ENCODE measurements around the gene CLDN2.

CLDN2 gene

GRCh38 chrX:106952089-106952488, 31.9 kb downstream of the CLDN2 start:
- ChIA-PET CTCF (no interaction called here), POLR2A (no interaction called here)
- DNase-seq (ENCODE audit: extremely low spot score), result no peak
- TF ChIP-seq CTCF (IDR thresholded peaks at IDR 0.05; ENCODE audit: control extremely low read depth, extremely low read depth, low read depth, missing control alignments), result no peak

- ChIA-PET CTCF (no interaction called here), POLR2A (no interaction called here)
- no peak for TF ChIP-seq CTCF (IDR thresholded peaks at IDR 0.05; ENCODE audit: control extremely low read depth, extremely low read depth, low read depth, missing control alignments)
- DNase-seq (ENCODE audit: extremely low spot score), result no peak
These were observed 32.3 kb downstream of the CLDN2 start for GRCh38 chrX:106952538-106952937.

- ChIA-PET CTCF (no interaction called here), POLR2A (no interaction called here)
- TF ChIP-seq CTCF (IDR thresholded peaks at IDR 0.05; ENCODE audit: control extremely low read depth, extremely low read depth, low read depth, missing control alignments), result no peak
- DNase-seq (ENCODE audit: extremely low spot score), result no peak
These were observed 32.8 kb downstream of the CLDN2 start for GRCh38 chrX:106952988-106953387.

GRCh38 chrX:106954041-106954440, 33.8 kb downstream of the CLDN2 start:
- DNase-seq (ENCODE audit: extremely low spot score), result no peak
- TF ChIP-seq CTCF (IDR thresholded peaks at IDR 0.05; ENCODE audit: control extremely low read depth, extremely low read depth, low read depth, missing control alignments), result no peak
- POLR2A ChIA-PET, result no interaction called here
- CTCF ChIA-PET, result no interaction called here

GRCh38 chrX:106955004-106955772, 35.0 kb downstream of the CLDN2 start:
- ChIA-PET POLR2A (no interaction called here), CTCF (interaction anchor here (0.8 kb wide), 1 partner anchor 57 kb away, joined by 3 read pairs; no protein-coding TSS in a partner anchor)

GRCh38 chrX:106957856-106958255, 37.7 kb downstream of the CLDN2 start:
- no peak for TF ChIP-seq CTCF (IDR thresholded peaks at IDR 0.05; ENCODE audit: control extremely low read depth, extremely low read depth, low read depth, missing control alignments)
- no peak for DNase-seq (ENCODE audit: extremely low spot score)
- ChIA-PET POLR2A (no interaction called here), CTCF (no interaction called here)

More at GRCh38 chrX:106955004-106955772, 35.0 kb downstream of the CLDN2 start:
- no peak for TF ChIP-seq CTCF (IDR thresholded peaks at IDR 0.05; ENCODE audit: control extremely low read depth, extremely low read depth, low read depth, missing control alignments)
- DNase-seq (ENCODE audit: extremely low spot score), result no peak
